ENCODE data around the gene PAX5. TPM values are rescaled to one million over a fixed set of nuclear protein-coding genes. Genes with fewer than 3 reads are reported as not detected.

The PAX5 gene
- polyA plus RNA-seq, 2 of the 4 experiments (the other 2 are of a cell fraction): not detected

DNA sequence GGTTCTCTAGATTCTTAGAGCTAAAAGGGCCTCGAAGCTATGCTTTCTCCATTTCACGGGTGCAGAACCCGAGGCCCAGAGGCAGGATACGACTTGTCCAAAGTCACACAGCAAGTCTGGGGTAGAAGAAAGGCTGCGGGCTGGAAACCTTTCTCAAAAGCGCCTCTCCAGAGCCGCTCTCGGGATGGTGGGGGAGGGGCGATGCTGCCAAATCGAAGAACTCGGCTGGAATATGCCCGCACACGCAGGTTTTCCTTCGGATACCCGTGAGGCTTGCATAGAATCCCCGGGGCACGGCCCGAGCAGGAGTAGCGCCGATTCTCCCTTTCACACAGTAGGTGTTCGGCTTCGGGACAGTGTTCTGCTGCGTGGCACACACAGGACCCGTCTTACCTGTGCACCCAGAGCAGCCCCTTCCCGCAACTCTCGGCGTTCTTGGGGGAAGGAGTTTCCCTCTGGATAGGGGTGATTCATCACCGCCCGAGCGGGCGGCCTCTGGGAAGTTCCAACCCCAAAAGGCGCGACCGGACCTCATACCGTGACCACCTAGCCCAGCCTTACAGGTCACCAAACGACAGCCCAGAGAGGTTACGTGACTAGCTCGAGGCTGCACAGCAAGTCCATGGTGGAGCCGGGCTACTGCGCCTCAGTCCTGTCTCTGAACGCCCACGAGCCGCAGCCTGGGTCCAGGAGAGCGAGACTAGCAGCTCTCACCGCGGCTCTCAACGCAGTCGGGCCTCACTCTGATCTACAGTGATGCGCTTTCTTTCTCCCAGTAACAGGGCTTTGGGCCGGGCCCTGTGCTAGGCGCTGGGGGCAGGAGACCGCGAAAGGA lies 4.1 kb downstream of the PAX5 start:
- ATAC-seq (no peak), FAIRE-seq (no peak), DNase-seq (ENCODE audit: low read depth in 1 of 2, low spot score in 1 of 2) (no peak)
- Histone ChIP-seq H3K4me3 (no peak overlapping the region), H3K27ac (no peak overlapping the region), H3K4me1 (peaks cover 25% of the 10 kb centered on the region), H3K9me3 (no peaks in the 10 kb centered on the region), H3K4me2 (peak overlapping the region; percentile 43)
- TF ChIP-seq, protein P1, sequence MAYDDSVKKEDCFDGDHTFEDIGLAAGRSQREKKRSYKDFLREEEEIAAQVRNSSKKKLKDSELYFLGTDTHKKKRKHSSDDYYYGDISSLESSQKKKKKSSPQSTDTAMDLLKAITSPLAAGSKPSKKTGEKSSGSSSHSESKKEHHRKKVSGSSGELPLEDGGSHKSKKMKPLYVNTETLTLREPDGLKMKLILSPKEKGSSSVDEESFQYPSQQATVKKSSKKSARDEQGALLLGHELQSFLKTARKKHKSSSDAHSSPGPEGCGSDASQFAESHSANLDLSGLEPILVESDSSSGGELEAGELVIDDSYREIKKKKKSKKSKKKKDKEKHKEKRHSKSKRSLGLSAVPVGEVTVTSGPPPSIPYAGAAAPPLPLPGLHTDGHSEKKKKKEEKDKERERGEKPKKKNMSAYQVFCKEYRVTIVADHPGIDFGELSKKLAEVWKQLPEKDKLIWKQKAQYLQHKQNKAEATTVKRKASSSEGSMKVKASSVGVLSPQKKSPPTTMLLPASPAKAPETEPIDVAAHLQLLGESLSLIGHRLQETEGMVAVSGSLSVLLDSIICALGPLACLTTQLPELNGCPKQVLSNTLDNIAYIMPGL (CRISPR knock-in tag; IDR thresholded peaks at IDR 0.05; ENCODE audit: borderline replicate concordance): no peak
- TF ChIP-seq TFCP2L1 (CRISPR knock-in tag; IDR thresholded peaks at IDR 0.05) (no peak), ZFP36 (IDR thresholded peaks at IDR 0.05; ENCODE audit: borderline replicate concordance, partially characterized antibody) (peak; percentile 4), CBX2 (IDR thresholded peaks at IDR 0.05; ENCODE audit: borderline replicate concordance, low read depth) (no peak)
- POLR2A ChIA-PET: no interaction called here
- CTCF ChIA-PET: interaction anchor here (0.8 to 2.6 kb wide), 2 partner anchors 34 to 157 kb away, joined by 3 to 8 read pairs; no protein-coding TSS in a partner anchor
- WGBS (ENCODE audit: missing lambda C conversion rate): 32% methylated on average over 41 of the region's 53 CpGs

DNA sequence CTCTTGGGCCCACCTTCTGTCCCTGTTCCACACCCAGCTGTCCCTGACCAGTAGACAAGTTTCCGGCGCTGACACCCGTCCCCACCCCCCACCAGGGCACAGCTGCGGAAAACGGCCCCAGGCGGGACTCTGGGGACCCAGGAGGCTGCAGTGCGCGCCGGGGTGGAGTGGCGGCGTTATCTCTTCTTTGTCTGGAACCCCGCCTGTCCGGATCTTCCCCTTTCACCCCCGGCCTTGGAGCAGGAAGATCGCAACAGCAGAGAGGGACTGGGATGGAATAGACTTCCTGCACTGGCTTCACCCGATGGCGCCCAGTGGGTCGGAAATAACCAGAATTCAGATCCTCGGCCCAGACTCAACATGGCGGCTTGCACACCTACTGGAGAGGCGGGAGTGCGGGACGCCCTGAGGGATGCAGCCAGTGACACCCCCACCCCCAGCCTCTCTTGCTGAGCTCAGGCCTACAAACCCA lies 4.7 kb downstream of the PAX5 start:
- TF ChIP-seq RFX5 (IDR thresholded peaks at IDR 0.05) (no peak), CTCF (IDR thresholded peaks at IDR 0.05) (no peak), EHMT2 (IDR thresholded peaks at IDR 0.05; ENCODE audit: low read depth) (no peak), RARB (CRISPR knock-in tag; IDR thresholded peaks at IDR 0.05) (no peak), POLR2AphosphoS2 (conservative IDR thresholded peaks at IDR 0.05; ENCODE audit: low read length) (no peak), ESRRA (IDR thresholded peaks at IDR 0.05; ENCODE audit: borderline replicate concordance, low read length) (no peak), CBX2 (IDR thresholded peaks at IDR 0.05; ENCODE audit: borderline replicate concordance, low read depth) (no peak), FOSL2 (IDR thresholded peaks at IDR 0.05) (no peak), FOSL2 (CRISPR knock-in tag; IDR thresholded peaks at IDR 0.05) (no peak), ZSCAN20 (CRISPR knock-in tag; IDR thresholded peaks at IDR 0.05) (no peak), CHD2 (IDR thresholded peaks at IDR 0.05; ENCODE audit: low read length, partially characterized antibody) (no peak), RNF2 (IDR thresholded peaks at IDR 0.05; ENCODE audit: borderline replicate concordance, low read depth) (no peak), RAD21 (conservative IDR thresholded peaks at IDR 0.05 in 1 of 2, IDR thresholded peaks at IDR 0.05 in 1 of 2) (no peak), ZFP36 (IDR thresholded peaks at IDR 0.05; ENCODE audit: borderline replicate concordance, partially characterized antibody) (no peak), EHF (CRISPR knock-in tag; IDR thresholded peaks at IDR 0.05) (no peak), RCOR1 (IDR thresholded peaks at IDR 0.05; ENCODE audit: low read depth, low read length) (no peak), PHF8 (IDR thresholded peaks at IDR 0.05; ENCODE audit: borderline replicate concordance, low read depth) (no peak), HEYL (CRISPR knock-in tag; IDR thresholded peaks at IDR 0.05) (no peak), HOXB13 (CRISPR knock-in tag; IDR thresholded peaks at IDR 0.05; ENCODE audit: low read depth) (no peak), ZNF302 (CRISPR knock-in tag; IDR thresholded peaks at IDR 0.05) (no peak)
- TF ChIP-seq, protein P2, sequence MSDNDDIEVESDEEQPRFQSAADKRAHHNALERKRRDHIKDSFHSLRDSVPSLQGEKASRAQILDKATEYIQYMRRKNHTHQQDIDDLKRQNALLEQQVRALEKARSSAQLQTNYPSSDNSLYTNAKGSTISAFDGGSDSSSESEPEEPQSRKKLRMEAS (IDR thresholded peaks at IDR 0.05): no peak
- DNase-seq (ENCODE audit: low read depth in 1 of 2, low spot score in 1 of 2) (no peak), ATAC-seq (no peak), FAIRE-seq (no peak)
- H3K4me1 ChIP-seq: peaks cover 22% of the 10 kb centered on the region
- POLR2A ChIA-PET: no interaction called here
- no peak overlapping the region for H3K27ac ChIP-seq
- CTCF ChIA-PET: interaction anchor here (0.8 to 2.6 kb wide), 2 partner anchors 34 to 156 kb away, joined by 3 to 8 read pairs; no protein-coding TSS in a partner anchor
- 57% methylated on average over 21 of the region's 23 CpGs for WGBS (ENCODE audit: missing lambda C conversion rate)
- H3K4me2 ChIP-seq: peak overlapping the region; percentile 43; the same call in 2 of the 3 replicates
- H3K9me3 ChIP-seq: no peaks in the 10 kb centered on the region
- H3K4me3 ChIP-seq: no peak overlapping the region

All from A549 (cell line).